B cell (primary cell): ENCODE measurements around the gene FAM81A.

ENCODE experiments used
- CTCF ChIP-seq: fragments of 200-600 bp; IDR thresholded peaks from one replicate; pipeline ENCODE4 v1.8.0; 2022; ENCODE audit warnings: antibody characterized with exemption, mild to moderate bottlenecking
- EZH2 ChIP-seq: IDR thresholded peaks from 2 replicates; pipeline ENCODE4 v1.6.1; 2012; ENCODE audit warnings: borderline replicate concordance, low read depth, mild to moderate bottlenecking, moderate library complexity, low read length; ENCODE audit not compliant: insufficient read depth, poor library complexity, severe bottlenecking

- TF ChIP-seq CTCF, result no peak
- no peak for TF ChIP-seq EZH2
Observed at GRCh38 chr15:59424616-59425015, 13.4 kb upstream of the FAM81A start.
